Stomach (tissue), 4 donors: ENCODE data around the gene INSRR.

ENCODE experiments used
- CTCF ChIP-seq, 7 experiments: fragments of 450-650 bp in 4 of 7; fragments of 200-600 bp in 3 of 7; sonication (generic) in 3 of 7; IDR thresholded peaks; one replicate each; pipeline ENCODE4 v1.5.1; 2016 to 2019; ENCODE audit warnings: antibody characterized with exemption in 7 of 7, control low read depth in 2 of 7, mild to moderate bottlenecking in 1 of 7
- EP300 ChIP-seq: sonication (generic); formaldehyde crosslinking; IDR thresholded peaks from one replicate; pipeline ENCODE4 v1.6.1; 2017; ENCODE audit warnings: antibody characterized with exemption
- POLR2A ChIP-seq, 4 donors: fragments of 450-650 bp; IDR thresholded peaks; one replicate each; pipeline ENCODE4 v1.6.1; 2016; ENCODE audit warnings: antibody characterized with exemption in 4 of 4, control low read depth in 2 of 4, mild to moderate bottlenecking in 1 of 4, moderate library complexity in 1 of 4
- POLR2AphosphoS5 ChIP-seq, 3 donors: sonication (generic); formaldehyde crosslinking; IDR thresholded peaks; one replicate each; pipeline ENCODE4 v1.6.1; 2016; ENCODE audit warnings: antibody characterized with exemption in 3 of 3

- TF ChIP-seq CTCF (IDR thresholded peaks at IDR 0.05) (no peak), EP300 (no peak), POLR2A (IDR thresholded peaks at IDR 0.05) (no peak), POLR2AphosphoS5 (IDR thresholded peaks at IDR 0.05) (no peak)
Measured at GRCh38 chr1:156852418-156852874, 6.5 kb downstream of the INSRR start.
